ENCODE measurements around the gene AUTS2.

Gene AUTS2

GRCh38 chr7:70635633-70636032 is 1037.4 kb downstream of the AUTS2 start:
- ChIA-PET POLR2A (no interaction called here), CTCF (interaction anchor here (1.0 kb wide), 1 partner anchor 63 kb away, joined by 3 read pairs; no protein-coding TSS in a partner anchor)
- TF ChIP-seq, protein P1, sequence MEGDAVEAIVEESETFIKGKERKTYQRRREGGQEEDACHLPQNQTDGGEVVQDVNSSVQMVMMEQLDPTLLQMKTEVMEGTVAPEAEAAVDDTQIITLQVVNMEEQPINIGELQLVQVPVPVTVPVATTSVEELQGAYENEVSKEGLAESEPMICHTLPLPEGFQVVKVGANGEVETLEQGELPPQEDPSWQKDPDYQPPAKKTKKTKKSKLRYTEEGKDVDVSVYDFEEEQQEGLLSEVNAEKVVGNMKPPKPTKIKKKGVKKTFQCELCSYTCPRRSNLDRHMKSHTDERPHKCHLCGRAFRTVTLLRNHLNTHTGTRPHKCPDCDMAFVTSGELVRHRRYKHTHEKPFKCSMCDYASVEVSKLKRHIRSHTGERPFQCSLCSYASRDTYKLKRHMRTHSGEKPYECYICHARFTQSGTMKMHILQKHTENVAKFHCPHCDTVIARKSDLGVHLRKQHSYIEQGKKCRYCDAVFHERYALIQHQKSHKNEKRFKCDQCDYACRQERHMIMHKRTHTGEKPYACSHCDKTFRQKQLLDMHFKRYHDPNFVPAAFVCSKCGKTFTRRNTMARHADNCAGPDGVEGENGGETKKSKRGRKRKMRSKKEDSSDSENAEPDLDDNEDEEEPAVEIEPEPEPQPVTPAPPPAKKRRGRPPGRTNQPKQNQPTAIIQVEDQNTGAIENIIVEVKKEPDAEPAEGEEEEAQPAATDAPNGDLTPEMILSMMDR (IDR thresholded peaks at IDR 0.05; ENCODE audit: insufficient read depth, low read length, missing control alignments), result no peak
- no peak overlapping the region for H3K4me3 ChIP-seq (ENCODE audit: low read depth, low read length)
- DNase-seq (ENCODE audit: low read depth, low spot score), result no peak

GRCh38 chr7:70636169-70636568 is 1037.9 kb downstream of the AUTS2 start:
- TF ChIP-seq, protein P1 (IDR thresholded peaks at IDR 0.05; ENCODE audit: insufficient read depth, low read length, missing control alignments), result no peak
- no peak overlapping the region for H3K4me3 ChIP-seq (ENCODE audit: low read depth, low read length)
- ChIA-PET POLR2A (no interaction called here), CTCF (no interaction called here)
- DNase-seq (ENCODE audit: low read depth, low spot score), result no peak

DNA sequence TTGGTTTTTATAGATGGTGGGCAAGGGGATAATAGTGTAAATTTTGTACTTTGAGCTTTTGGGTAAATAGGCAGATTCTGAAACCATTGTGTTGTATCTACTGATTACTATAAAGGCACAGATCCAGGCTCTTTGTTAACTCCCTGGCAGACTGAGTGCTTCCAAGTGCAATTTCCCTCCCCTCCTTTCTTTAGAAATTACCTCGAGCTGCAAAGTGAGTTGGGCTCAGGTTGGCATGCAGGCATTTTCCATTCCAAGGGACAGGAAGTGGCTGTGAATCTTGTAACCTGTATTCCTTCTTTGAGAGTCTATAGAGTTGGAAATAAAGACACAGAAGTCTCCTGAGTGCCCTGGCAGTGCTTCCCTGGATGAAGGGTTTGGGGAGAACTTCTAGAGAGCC is 1039.5 kb downstream of the AUTS2 start:
- POLR2A ChIA-PET, result no interaction called here
- CTCF ChIA-PET, result interaction anchor here (1.9 kb wide), 1 partner anchor 10 kb away, joined by 6 read pairs; no protein-coding TSS in a partner anchor
- H3K4me3 ChIP-seq (ENCODE audit: low read depth, low read length), result no peak overlapping the region
- no peak for DNase-seq (ENCODE audit: low read depth, low spot score)
- TF ChIP-seq, protein P1 (IDR thresholded peaks at IDR 0.05; ENCODE audit: insufficient read depth, low read length, missing control alignments), result no peak

GRCh38 chr7:70638158-70639107 is 1040.2 kb downstream of the AUTS2 start:
- DNase-seq (ENCODE audit: low read depth, low spot score), result no peak
- H3K4me3 ChIP-seq (ENCODE audit: low read depth, low read length), result no peak overlapping the region
- TF ChIP-seq, protein P1 (IDR thresholded peaks at IDR 0.05; ENCODE audit: insufficient read depth, low read length, missing control alignments), result no peak
- ChIA-PET CTCF (interaction anchor here (1.9 kb wide), 1 partner anchor 10 kb away, joined by 6 read pairs; no protein-coding TSS in a partner anchor), POLR2A (no interaction called here)

GRCh38 chr7:70640266-70640833 is 1042.1 kb downstream of the AUTS2 start:
- CTCF ChIA-PET, result interaction anchor here (0.5 to 1.1 kb wide), 2 partner anchors 39 to 77 kb away, joined by 3 read pairs; no protein-coding TSS in a partner anchor
- POLR2A ChIA-PET, result no interaction called here
- TF ChIP-seq, protein P1 (IDR thresholded peaks at IDR 0.05; ENCODE audit: insufficient read depth, low read length, missing control alignments), result no peak
- no peak for DNase-seq (ENCODE audit: low read depth, low spot score)
- H3K4me3 ChIP-seq (ENCODE audit: low read depth, low read length), result no peak overlapping the region

DNA sequence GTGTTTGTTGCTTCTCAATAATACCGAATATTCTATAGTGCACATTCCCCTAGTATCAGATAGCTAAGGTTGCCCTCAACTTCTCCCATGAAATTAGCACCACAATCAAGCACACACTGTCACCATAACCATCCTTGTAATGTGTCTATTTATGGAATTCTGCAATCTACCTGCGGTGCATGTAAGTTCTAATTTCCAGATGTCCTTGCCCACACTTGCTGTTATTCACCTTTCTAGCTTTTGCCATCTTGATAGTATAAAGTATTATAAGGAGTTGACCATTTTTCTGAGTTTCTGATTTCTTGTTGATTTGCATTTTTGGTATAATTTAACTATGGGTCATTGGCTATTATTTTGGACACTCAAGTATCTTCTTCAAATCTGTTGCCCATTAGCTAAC is 1043.6 kb downstream of the AUTS2 start:
- no peak overlapping the region for H3K4me3 ChIP-seq (ENCODE audit: low read depth, low read length)
- CTCF ChIA-PET, result interaction anchor here (1.0 kb wide), 1 partner anchor 58 kb away, joined by 3 read pairs; no protein-coding TSS in a partner anchor
- POLR2A ChIA-PET, result no interaction called here
- DNase-seq (ENCODE audit: low read depth, low spot score), result no peak
- TF ChIP-seq, protein P1 (IDR thresholded peaks at IDR 0.05; ENCODE audit: insufficient read depth, low read length, missing control alignments), result no peak
